Measurements from ENCODE around the gene ZNF683.

DNA sequence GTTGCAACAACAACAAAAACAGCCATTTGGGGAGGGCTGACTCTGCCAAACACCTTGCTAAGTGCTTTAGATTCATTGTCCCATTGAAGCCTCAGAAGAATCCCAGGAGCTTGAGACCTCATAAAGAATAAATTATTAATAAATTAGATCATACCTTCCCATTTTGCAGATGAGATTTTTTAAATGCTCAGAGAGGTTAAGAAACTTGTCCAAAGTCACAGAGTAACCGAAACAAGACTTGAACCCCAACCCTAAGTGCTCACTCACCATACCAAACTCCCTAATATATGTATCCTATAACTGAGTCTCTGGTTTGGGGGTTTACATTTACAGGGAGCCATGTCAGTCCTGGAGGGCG, 22.2 kb downstream of the ZNF683 start:
- no peak for TF ChIP-seq CTCF (IDR thresholded peaks at IDR 0.05; ENCODE audit: borderline replicate concordance, extremely low read depth, low read length, poor library complexity, severe bottlenecking)
- TF ChIP-seq EZH2 (IDR thresholded peaks at IDR 0.05; ENCODE audit: borderline replicate concordance, low read depth, low read length, severe bottlenecking): no peak

Data from DND-41 (cell line).